ENCODE measurements around the gene FHIT. TPM values are rescaled to one million over a fixed set of nuclear protein-coding genes. Genes with fewer than 3 reads are reported as not detected.

FHIT gene
- total RNA-seq, 4 donors from 2014 or later = 5.0 to 15.3 (median 8.3) TPM

- no peak for DNase-seq (ENCODE audit: low spot score in 2 of 2)
These were observed 332.0 kb downstream of the FHIT start for GRCh38 chr3:60919296-60919695.

DNA sequence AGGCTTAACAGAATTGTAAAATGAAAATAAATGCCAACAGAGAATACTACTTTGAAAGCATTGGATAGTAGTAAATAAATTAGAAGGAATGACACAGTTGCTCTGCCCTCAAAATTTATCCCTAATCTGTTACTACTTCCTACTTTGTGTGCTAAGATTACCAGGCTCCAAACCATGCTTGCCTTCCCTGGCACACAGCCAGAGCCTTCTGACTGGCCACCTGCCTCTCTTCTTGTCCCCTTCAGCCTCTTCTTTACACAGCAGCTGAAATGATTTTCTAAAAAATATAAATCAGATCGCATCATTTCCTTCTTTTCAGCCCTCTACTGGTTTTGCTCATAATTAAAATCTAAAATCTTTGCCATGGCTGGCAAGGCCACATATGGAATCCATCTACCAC, 334.1 kb downstream of the FHIT start:
- no peak overlapping the region for H3K4me3 ChIP-seq (ENCODE audit: low read depth, poor library complexity, severe bottlenecking)
- DNase-seq (ENCODE audit: low spot score in 2 of 2) = peak in 1 of 2 donors; percentile 81
- intact Hi-C loops (cut with DNase I; ENCODE audit: low total_unique reads) = no loop called here
- WGBS, 2 donors = 36 to 70% methylated on average over 1 of the region's 1 CpG
- TF ChIP-seq POLR2A (IDR thresholded peaks at IDR 0.05) (no peak), CTCF (IDR thresholded peaks at IDR 0.05) (no peak)

More at GRCh38 chr3:60919296-60919695, 332.0 kb downstream of the FHIT start:
- no peak overlapping the region for H3K4me3 ChIP-seq (ENCODE audit: low read depth, poor library complexity, severe bottlenecking)
- no peak for TF ChIP-seq POLR2A (IDR thresholded peaks at IDR 0.05)
- no peak for TF ChIP-seq CTCF (IDR thresholded peaks at IDR 0.05)
- WGBS, 2 donors = 92 to 93% methylated on average over 2 of the region's 2 CpGs
- intact Hi-C loops (cut with DNase I; ENCODE audit: low total_unique reads) = no loop called here

- 66 to 69% methylated on average over 4 of the region's 4 CpGs for WGBS, 2 donors
These were observed 334.7 kb downstream of the FHIT start for GRCh38 chr3:60916546-60916945.

GRCh38 chr3:60913474-60913873, 337.8 kb downstream of the FHIT start:
- WGBS, 2 donors = 85 to 95% methylated on average over 1 of the region's 1 CpG
- H3K4me3 ChIP-seq (ENCODE audit: low read depth, poor library complexity, severe bottlenecking) = no peak overlapping the region
- DNase-seq (ENCODE audit: low spot score in 2 of 2) = no peak
- intact Hi-C loops (cut with DNase I; ENCODE audit: low total_unique reads) = no loop called here
- TF ChIP-seq CTCF (IDR thresholded peaks at IDR 0.05) (no peak), POLR2A (IDR thresholded peaks at IDR 0.05) (no peak)

More at GRCh38 chr3:60916546-60916945, 334.7 kb downstream of the FHIT start:
- intact Hi-C loops (cut with DNase I; ENCODE audit: low total_unique reads) = no loop called here
- DNase-seq (ENCODE audit: low spot score in 2 of 2) = no peak
- TF ChIP-seq CTCF (IDR thresholded peaks at IDR 0.05) (no peak), POLR2A (IDR thresholded peaks at IDR 0.05) (no peak)
- H3K4me3 ChIP-seq (ENCODE audit: low read depth, poor library complexity, severe bottlenecking) = no peak overlapping the region

- H3K4me3 ChIP-seq (ENCODE audit: low read depth, poor library complexity, severe bottlenecking) = no peak overlapping the region
- WGBS, 2 donors = 29 to 44% methylated on average over 1 of the region's 1 CpG
- TF ChIP-seq POLR2A (IDR thresholded peaks at IDR 0.05) = no peak
- no peak for TF ChIP-seq CTCF (IDR thresholded peaks at IDR 0.05)
- DNase-seq (ENCODE audit: low spot score in 2 of 2) = no peak
- intact Hi-C loops (cut with DNase I; ENCODE audit: low total_unique reads) = no loop called here
These were observed 338.4 kb downstream of the FHIT start for GRCh38 chr3:60912876-60913275.

DNA sequence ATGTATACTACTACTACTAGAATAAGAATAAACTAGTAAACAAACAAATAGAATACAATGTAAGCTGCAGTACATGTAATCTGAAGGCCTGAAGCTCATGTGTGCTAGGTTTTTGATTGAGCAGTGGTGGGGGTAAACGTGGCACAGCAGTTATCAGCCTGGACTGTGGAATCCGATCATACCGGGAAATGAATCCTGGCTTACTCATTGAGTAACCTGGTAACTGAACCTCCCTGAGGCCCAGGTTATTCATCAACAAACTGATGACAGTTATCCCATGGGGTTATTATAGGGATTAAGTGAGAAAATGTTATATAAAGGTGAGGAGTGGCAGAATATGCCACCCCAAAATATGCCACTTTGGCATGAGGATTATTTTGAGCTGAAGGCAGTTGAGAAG, 339.1 kb downstream of the FHIT start:
- TF ChIP-seq CTCF (IDR thresholded peaks at IDR 0.05) (no peak), POLR2A (IDR thresholded peaks at IDR 0.05) (no peak)
- H3K4me3 ChIP-seq (ENCODE audit: low read depth, poor library complexity, severe bottlenecking) = no peak overlapping the region
- intact Hi-C loops (cut with DNase I; ENCODE audit: low total_unique reads) = no loop called here
- DNase-seq (ENCODE audit: low spot score in 2 of 2) = no peak
- 94 to 98% methylated on average over 3 of the region's 3 CpGs for WGBS, 2 donors
